Esophagus muscularis mucosa (tissue), 3 donors: ENCODE measurements around the gene CNPY2.

Experiments used
- EP300 ChIP-seq: sonication (generic); formaldehyde crosslinking; IDR thresholded peaks from one replicate; pipeline ENCODE4 v1.6.1; 2017; ENCODE audit warnings: antibody characterized with exemption
- TF ChIP-seq, protein P1 (sequence below), 3 experiments: fragments of 200-600 bp in 2 of 3; fragments of 450-650 bp in 1 of 3; sonication (generic) in 2 of 3; IDR thresholded peaks; one replicate each; pipeline ENCODE4 v1.5.1; 2017 to 2019; ENCODE audit warnings: antibody characterized with exemption in 3 of 3, mild to moderate bottlenecking in 2 of 3, moderate library complexity in 1 of 3

GRCh38 chr12:56298828-56299227 is 17.0 kb downstream of the CNPY2 start:
- TF ChIP-seq, protein P1, sequence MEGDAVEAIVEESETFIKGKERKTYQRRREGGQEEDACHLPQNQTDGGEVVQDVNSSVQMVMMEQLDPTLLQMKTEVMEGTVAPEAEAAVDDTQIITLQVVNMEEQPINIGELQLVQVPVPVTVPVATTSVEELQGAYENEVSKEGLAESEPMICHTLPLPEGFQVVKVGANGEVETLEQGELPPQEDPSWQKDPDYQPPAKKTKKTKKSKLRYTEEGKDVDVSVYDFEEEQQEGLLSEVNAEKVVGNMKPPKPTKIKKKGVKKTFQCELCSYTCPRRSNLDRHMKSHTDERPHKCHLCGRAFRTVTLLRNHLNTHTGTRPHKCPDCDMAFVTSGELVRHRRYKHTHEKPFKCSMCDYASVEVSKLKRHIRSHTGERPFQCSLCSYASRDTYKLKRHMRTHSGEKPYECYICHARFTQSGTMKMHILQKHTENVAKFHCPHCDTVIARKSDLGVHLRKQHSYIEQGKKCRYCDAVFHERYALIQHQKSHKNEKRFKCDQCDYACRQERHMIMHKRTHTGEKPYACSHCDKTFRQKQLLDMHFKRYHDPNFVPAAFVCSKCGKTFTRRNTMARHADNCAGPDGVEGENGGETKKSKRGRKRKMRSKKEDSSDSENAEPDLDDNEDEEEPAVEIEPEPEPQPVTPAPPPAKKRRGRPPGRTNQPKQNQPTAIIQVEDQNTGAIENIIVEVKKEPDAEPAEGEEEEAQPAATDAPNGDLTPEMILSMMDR (IDR thresholded peaks at IDR 0.05): no peak
- TF ChIP-seq EP300: no peak
